Superior temporal gyrus (tissue), 1 donor: ENCODE data around the gene LIPK.

Source experiments
- DNase-seq: peaks from one replicate; pipeline ENCODE4 v3.0.0-alpha.2; 2016; ENCODE audit errors: extremely low spot score

LIPK gene

GRCh38 chr10:88786032-88786770, 80.2 kb downstream of the LIPK start:
- no peak for DNase-seq

GRCh38 chr10:88787463-88787862, 81.4 kb downstream of the LIPK start:
- no peak for DNase-seq

- no peak for DNase-seq
These were observed 82.9 kb downstream of the LIPK start for GRCh38 chr10:88788924-88789323.

GRCh38 chr10:88791924-88792323, 85.9 kb downstream of the LIPK start:
- no peak for DNase-seq

GRCh38 chr10:88792661-88793060, 86.6 kb downstream of the LIPK start:
- peak; percentile 20 for DNase-seq

GRCh38 chr10:88793712-88794299, 87.8 kb downstream of the LIPK start:
- DNase-seq: no peak

- DNase-seq: no peak
These were observed 88.7 kb downstream of the LIPK start for GRCh38 chr10:88794731-88795130.

- no peak for DNase-seq
These were observed 94.4 kb downstream of the LIPK start for GRCh38 chr10:88800152-88801125.
